HG03066 (cell line): Measurements from ENCODE around the gene AKAP12.

Source experiments
- ATAC-seq: cut with Tn5 transposase; IDR thresholded peaks from one replicate; pipeline ENCODE4 v1.9.1; 2021; ENCODE audit warnings: low read depth; ENCODE audit not compliant: unreplicated experiment

Gene AKAP12, protein sequence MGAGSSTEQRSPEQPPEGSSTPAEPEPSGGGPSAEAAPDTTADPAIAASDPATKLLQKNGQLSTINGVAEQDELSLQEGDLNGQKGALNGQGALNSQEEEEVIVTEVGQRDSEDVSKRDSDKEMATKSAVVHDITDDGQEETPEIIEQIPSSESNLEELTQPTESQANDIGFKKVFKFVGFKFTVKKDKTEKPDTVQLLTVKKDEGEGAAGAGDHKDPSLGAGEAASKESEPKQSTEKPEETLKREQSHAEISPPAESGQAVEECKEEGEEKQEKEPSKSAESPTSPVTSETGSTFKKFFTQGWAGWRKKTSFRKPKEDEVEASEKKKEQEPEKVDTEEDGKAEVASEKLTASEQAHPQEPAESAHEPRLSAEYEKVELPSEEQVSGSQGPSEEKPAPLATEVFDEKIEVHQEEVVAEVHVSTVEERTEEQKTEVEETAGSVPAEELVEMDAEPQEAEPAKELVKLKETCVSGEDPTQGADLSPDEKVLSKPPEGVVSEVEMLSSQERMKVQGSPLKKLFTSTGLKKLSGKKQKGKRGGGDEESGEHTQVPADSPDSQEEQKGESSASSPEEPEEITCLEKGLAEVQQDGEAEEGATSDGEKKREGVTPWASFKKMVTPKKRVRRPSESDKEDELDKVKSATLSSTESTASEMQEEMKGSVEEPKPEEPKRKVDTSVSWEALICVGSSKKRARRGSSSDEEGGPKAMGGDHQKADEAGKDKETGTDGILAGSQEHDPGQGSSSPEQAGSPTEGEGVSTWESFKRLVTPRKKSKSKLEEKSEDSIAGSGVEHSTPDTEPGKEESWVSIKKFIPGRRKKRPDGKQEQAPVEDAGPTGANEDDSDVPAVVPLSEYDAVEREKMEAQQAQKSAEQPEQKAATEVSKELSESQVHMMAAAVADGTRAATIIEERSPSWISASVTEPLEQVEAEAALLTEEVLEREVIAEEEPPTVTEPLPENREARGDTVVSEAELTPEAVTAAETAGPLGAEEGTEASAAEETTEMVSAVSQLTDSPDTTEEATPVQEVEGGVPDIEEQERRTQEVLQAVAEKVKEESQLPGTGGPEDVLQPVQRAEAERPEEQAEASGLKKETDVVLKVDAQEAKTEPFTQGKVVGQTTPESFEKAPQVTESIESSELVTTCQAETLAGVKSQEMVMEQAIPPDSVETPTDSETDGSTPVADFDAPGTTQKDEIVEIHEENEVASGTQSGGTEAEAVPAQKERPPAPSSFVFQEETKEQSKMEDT (N-terminal part only)

DNA sequence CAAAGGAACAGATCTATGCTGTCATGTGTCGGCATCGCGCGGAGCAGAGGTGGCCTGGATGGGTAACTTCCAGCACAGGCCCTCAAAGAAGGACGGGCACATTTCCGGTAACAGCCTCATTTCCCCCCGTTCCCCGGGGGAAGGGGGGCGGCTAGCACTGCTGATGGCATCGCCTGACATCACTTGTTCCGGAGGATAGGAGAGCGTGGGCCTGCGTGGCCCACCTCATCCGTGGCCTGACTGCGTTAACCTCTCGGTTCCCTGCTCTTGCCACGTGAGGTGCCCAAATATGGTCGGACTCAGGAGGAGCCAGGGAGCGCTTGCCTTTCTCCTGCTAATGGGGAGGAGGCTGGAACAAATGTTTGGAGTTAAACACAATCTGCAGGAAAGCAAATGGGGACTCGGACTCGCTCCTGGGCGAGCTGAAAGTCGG, at the start of gene AKAP12:
AKAP12 (plus strand) TSS at position 365 of the 433 bp plus-strand sequence. CDS start 596 bp downstream, outside the sequence.
- ATAC-seq = no peak

DNA sequence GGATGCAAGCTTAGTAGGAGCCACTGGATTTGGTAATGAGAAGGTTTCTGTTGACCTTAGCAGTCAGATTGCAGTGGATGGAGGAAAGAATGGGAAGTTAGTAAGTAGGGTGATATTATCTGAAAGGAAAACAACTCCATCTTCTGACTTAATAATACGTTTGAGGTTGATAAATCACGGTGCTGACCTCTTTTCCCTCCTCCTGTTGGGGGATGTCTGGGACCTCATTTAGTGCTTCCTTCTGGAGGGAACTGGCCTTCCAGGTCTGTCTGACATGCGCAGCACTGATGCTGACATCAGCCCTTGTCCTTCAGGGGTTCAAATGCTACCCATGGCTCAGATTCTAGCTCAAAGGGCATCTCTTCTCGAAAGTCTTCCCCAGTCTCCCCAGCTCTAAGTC, 48.2 kb upstream of the AKAP12 start:
- no peak for ATAC-seq

DNA sequence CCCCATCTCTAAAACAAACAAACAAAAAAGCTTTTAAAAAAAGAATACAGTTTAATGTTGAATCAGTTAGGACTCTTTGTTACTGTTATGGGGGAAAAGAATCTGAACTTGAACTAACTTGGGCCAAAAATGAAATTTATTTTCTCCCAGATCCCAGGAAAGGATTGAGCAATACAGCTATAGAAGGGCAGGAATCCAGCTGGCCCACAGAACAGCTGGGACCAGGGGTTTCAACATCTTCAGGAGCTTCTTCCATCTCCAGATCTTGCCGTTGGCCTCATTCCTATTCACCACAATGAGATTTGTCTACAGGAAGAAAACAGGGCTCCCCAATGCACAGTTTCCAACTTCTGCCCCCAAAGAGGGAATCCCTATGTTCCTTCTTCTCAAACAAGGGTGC, 43.2 kb upstream of the AKAP12 start:
- no peak for ATAC-seq

DNA sequence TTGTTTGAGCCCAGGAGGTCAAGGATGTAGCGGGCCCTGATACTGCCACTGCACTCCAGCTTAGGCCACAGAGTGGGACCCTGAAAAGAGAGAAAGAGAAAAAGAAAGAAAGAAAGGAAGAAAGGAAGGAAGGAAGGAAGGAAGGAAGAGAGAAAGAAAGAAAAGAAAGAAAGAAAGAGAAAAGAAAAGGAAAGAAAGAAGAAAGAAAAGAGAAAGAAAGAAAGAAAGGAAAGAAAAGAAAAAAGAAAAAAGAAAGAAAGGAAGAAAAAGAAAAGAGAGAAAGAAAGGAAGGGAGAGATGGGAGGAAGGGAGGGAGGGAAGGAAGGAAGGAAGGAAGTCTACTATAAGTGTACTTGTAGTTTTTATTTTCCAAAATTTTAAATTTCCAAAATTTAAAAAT, 42.2 kb upstream of the AKAP12 start:
- no peak for ATAC-seq

DNA sequence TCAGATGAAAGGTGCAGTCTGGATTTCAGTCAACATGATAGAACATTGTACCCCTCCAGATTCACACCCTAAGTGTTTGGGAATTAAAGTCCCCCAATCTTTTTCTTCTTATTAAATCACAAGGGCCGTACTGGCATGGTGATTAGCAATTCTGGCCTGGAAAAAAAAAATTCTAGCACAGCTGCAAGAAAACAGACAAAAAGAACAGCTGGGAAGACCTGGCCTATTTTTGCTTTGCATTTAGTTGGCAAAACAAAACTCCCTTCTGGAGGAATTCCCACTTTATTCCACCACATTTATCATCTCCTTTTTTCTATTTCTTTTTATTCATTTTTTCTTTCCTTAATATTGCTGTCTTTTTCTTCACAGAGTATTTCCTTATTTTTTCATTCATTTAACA, 39.8 kb upstream of the AKAP12 start:
- ATAC-seq = no peak

DNA sequence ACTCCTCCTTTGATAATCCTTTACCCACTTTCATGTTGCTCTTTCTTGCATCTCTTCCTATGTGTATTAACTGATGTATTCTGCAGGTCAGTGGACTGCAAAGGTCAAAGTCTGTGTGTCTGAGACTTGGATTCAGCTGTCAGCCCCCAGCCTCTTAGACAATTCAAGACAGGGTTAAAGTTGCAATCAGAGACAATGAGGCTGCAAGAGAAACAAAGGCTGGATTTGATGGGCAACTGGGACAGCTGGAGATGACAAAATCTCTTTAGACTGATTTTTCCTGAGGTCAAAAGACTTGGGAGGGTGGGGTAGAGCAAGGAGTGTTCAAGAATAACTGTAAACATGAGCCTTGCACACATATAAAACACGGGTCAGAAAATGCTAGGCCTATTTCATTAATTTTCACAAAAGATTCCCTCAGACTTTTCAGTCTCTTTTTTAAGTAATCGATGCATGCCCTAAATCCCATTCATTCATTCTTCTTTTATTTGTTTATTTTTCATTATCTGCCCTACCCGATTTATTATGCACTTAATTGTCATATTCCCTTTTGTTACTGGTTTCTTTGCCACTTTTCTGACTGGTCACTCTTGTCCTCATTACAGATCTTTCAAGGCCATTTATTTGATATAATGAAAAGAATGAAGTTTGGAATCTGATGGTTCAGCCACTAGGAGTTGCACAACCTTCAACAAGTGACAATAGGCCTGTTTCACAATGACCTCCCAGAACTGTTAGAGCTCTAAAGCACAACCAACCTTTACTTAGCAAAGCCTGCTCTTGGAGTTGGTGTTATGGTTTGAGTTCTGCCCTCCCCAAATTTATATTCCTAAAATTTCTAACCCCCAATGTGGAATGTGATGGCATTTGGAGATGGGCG, 33.8 kb upstream of the AKAP12 start:
- no peak for ATAC-seq

DNA sequence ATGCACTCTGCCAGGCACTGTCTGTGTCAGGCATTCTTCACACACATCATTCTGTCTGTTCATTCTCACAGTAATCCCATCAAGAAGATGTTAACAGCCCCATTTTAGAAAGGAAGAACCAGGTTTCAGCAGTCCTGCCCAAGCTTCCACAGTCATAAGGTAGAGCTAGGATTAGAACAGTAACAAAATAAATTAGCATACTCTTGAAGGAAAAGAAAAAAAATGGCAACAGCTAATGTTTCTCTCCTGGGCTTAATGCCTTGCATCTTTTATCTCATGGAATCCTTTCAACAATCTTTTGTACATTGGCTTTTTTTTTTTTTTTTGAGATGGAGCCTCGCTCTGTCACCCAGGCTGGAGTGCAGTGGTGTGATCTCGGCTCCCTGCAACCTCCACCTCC, 32.1 kb upstream of the AKAP12 start:
- no peak for ATAC-seq

DNA sequence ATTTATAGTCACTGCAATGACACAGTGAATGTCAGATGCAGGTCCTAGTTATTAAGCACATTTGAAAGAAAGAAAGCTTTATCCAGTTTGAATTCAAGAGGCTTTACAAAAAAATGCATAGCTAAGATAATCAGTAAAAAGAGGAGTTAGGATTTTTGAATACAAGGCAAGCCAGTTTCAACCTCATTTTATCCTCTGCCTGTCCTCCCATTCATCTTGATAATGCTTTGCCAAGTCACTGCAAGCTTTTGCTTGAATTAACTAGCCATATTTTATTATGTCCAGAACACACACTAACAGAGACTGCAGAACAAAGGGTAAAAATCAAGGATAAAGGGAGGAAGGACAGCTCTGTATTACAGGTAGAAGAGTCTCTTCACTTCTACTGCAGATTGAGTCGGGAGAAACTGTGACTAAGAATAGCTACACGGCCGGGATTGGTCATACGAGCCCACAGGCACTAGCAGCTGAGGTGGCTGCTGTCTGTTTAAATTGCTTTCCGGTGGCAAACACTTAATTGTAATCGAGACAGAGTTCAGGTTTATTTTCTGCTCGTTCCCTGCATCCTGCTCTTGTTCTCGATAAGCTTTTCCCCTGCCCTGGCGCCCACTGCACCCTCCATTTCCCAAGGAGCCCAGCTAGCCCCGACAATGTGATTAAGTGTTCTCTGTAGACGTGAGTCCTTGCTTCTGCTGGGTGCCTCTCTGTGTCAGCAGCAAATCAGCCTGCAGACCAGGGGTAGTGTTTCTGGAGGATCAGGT, 30.5 kb upstream of the AKAP12 start:
- ATAC-seq = no peak

DNA sequence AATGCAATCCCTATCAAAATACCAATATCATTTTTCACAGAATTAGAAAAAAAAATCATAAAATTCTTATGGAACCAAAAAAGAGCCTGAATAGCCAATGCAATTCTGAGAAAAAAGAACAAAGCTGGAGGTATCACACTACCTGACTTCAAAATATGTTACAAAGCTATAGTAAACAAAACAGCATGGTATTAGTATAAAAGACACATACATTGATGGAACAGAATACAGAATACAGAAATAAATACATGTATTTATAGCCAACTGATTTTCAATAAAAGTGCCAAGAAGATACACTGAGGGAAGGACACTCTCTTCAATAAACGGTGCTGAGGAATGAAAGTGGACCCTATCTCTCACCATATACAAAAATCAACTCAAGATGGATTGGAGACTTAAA, 28.7 kb upstream of the AKAP12 start:
- ATAC-seq = no peak

DNA sequence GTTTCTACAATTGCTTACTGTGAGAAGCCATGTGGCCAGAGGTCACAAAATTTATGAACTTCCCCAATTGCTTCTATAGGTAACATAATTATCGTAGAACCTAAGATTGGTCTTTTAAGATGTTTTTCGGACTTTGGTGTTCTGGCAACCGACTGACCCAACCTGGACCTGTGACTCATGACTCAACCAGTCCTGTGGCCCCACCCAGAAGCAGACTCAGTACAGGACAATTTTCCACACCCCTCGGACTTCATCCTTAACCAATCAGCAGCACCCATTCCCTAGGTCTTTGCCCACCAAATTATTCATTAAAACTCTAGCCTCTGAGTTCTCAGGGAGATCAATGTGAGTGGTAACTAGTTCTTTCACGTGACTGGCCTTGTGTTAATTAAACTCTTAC, 26.4 kb upstream of the AKAP12 start:
- ATAC-seq = no peak

DNA sequence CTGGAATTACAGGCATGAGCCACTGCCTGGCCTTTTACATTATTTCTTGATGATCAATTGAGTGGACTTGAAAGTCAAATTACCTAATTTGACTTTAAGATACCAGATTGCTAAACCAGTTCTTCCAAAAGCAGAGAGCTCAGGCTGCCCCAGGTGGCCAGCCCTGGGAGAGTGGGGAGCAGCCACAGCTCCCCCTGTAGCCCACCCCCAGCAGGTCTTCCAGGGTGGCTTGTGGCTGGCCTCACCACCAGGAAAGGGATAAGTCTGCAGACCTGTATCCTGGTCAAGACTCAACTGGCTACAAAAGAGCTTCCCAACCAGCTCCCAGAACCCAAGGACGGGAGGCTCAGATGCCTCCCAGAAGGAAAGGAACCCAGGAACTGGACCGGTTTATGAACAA, 23.8 kb upstream of the AKAP12 start:
- ATAC-seq = no peak

DNA sequence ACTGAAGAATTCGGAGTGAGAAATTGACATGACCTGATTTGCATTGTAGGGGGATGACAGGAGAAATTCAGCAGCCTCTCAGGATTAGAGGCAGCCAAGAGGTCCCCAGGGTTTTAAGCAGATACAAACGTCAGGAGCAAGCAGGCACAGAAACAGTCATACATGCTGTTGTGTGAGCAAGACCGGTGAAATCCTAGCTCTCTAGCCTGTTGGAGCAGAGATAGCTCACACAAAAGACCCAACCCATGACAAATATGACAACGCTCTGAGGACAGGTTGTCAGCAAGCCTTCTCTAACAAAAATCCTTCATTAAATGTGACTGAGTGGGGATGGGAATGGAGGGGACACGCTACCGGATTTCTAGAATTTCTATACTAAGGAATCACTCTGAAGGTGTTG, 23.0 kb upstream of the AKAP12 start:
- no peak for ATAC-seq

DNA sequence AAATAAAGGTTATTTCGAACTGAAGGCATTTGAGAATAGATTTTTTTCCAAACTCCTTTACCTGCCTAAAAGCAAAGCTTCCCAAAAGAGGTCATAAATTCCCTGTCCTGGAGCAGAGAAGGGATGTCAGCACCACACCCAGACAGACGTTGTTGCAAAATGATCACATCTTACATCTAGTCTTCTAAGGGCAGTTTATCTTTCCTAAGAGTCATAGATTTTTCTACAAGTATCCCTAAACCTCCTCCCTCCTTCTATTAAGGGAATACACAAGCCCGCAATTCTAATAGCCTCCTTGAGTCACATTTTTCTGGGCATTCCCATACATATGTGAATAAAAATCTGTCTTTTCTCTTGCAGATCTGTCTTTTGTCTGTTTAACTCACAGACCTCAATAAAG, 20.6 kb upstream of the AKAP12 start:
- no peak for ATAC-seq

DNA sequence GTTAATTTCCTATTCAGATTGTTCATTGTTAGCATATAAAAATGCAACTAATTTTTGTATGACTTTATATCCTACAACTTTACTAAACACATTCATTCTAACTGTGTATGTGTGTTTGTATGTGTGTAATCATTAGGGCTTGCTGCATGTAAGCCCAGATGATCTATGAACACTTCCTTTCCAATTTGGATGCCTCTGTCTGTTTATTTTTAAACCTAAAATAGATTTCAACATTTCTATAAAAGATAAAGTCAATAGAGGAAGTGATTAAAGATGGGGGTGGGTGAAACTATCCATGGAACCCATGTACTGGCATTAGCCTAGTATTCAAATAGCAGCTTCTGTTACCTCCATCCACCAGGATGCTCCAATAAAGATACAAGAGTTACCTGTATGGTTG, 15.7 kb upstream of the AKAP12 start:
- no peak for ATAC-seq

DNA sequence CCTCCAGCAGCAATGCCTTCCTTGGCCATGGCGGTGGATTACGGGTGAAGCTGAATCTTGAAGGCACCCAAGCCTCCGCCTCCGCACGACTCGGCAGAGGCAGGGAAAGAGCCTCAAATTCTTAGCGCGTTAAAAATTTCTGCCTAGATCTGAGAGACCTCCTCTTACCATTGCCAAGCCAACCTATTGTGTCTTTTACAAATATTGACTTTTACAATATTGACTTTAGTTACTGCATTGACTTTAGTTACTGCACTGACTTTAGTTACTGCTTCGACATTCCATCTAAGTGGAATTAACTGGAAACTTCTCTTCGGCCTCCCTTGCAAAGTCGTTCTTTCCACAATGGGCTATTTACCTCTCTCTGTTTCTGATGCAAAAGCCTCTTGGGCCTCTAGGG, 13.8 kb upstream of the AKAP12 start:
- no peak for ATAC-seq

DNA sequence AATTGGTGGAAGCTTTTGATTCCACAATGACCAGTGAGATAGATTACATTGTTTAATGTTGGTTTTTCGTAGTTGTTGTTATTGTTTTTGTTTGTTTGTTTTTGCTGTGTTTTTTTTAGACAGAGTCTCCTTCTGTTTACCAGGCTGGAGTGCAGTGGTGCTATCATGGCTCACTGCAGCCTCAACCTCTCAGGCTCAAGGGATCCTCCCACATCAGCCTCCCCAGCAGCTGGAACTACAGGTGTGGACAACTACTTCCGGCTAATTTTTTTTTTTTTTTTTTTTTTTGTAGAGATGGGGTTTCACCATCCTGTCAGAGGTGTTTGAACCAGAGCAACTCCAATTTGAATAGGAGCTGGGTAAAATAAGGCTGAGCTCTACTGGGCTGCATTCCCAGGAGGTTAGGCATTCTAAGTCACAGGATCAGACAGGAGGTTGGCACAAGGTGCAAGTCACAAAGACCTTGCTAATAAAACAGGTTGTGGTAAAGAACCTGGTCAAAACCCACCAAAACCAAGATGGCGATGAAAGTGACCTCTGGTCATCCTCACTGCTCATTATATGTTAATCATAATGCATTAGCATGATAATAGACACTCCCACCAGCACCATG, 10.9 kb upstream of the AKAP12 start:
- ATAC-seq = no peak

DNA sequence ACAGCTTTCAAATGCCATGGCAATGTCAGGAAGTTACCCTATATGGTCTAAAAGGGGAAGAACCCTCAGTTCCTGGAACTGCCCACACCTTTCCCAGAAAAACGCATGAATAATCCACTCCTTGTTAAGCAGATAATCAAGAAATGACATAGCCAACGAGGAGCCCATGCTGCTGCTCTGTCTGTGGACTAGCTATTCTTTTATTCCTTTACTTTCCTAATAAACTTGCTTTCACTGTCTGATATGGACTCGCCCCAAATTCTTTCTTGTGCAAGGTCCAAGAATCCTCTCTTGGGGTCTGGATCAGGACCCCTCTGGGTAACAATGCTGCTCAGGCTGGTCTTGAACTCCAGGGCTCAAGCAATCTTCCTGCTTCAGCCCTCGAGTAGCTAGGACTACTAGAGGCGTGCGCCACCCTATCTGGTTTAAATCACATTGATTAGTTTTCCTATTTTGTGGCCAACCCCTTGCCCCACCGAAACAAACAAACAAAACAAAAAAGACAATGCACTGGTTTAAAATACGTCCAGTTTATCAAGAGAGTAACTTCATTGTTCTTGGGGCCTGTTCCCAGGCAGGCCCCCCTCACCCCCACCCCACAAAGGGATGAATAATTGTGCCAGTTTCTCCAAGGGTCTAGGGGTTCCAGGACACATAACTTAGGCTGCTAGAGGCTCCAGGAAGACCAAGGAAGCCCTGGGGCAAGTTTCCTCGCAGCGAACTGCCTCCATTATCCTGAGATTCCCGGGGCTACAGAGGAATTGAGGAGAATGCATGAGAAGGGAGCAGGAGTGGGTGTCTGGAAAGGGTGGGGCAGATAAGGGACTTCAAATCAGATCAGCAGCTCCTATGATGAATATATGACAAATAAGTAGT, 10.1 kb upstream of the AKAP12 start:
- no peak for ATAC-seq

DNA sequence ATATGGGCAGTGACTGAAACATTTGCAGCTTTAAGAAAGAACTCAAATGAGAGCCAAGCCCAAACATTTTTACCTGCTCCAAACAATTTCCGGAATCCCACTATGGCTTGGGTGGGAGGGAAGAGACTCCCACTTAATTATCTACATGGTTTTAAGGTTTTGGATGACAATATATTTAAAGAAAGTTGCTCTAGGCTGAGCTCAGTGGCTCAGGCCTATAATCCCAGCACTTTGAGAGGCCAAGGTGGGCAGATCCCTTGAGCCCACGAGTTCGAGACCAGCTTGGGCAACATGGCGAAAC, 9.5 kb upstream of the AKAP12 start:
- no peak for ATAC-seq
